K562 (cell line): ENCODE measurements around the gene CCDC69. TPM values are rescaled to one million over a fixed set of nuclear protein-coding genes. Genes with fewer than 3 reads are reported as not detected.

ENCODE experiments used
- NFXL1 ChIP-seq: fragments of 450-650 bp; formaldehyde crosslinking; IDR thresholded peaks from 2 replicates; pipeline ENCODE4 v1.4.0; 2021; ENCODE audit warnings: mild to moderate bottlenecking
- POLR3A ChIP-seq: IDR thresholded peaks from 2 replicates; pipeline ENCODE4 v1.6.1; 2011; ENCODE audit warnings: borderline replicate concordance, mild to moderate bottlenecking, moderate library complexity; ENCODE audit not compliant: insufficient read length, insufficient read depth; ENCODE audit errors: extremely low read depth
- RBM25 ChIP-seq: fragments of 200-400 bp; formaldehyde crosslinking; IDR thresholded peaks from 2 replicates; pipeline ENCODE4 v1.6.1; 2018; ENCODE audit warnings: low read length, low read depth, moderate library complexity; ENCODE audit not compliant: severe bottlenecking
- TGIF2 ChIP-seq: sonication (generic); formaldehyde crosslinking; IDR thresholded peaks from 2 replicates; pipeline ENCODE4 v1.8.1; 2022; ENCODE audit warnings: mild to moderate bottlenecking, missing genetic modification reagents, moderate library complexity
- ZBTB1 ChIP-seq: sonication (generic); formaldehyde crosslinking; IDR thresholded peaks from 2 replicates; pipeline ENCODE4 v1.8.1; 2023; ENCODE audit warnings: missing genetic modification reagents, low read depth, mild to moderate bottlenecking, borderline replicate concordance
- polyA plus RNA-seq, 8 experiments: library from polyadenylated mRNA; depleted of rRNA in 4 of 8; stranded (reverse) in 5 of 8; unstranded in 3 of 8; fragments of >200 nt; fragmentation: Nextera tagmentation in 2 of 8; fragmentation: Illumina TruSeq in 1 of 8; extraction: Ambion mirVana in 2 of 8; extraction: Trizol in 1 of 8; gene quantifications; 2 replicates each; pipeline versions ENCODE4 v1.2.1 to v1.2.3, GENCODE V29; 2011 to 2014; ENCODE audit warnings: inconsistent platforms in 1 of 8, missing spikeins in 1 of 8
- total RNA-seq, 7 experiments: library from RNA; depleted of rRNA in 6 of 7; stranded (reverse); fragments of >200 nt in 6 of 7; fragmentation: Illumina TruSeq in 2 of 7; extraction: Trizol in 2 of 7; gene quantifications; 2 replicates each; pipeline versions ENCODE4 v1.2.1 to v1.2.3, GENCODE V29; 2011 to 2021; ENCODE audit warnings: low replicate concordance in 1 of 7
- TF ChIP-seq, protein P1 (sequence below): fragments of 450-650 bp; IDR thresholded peaks from 2 replicates; pipeline ENCODE4 v1.6.1; 2016; ENCODE audit warnings: mild to moderate bottlenecking, moderate library complexity

Gene CCDC69
- total and polyA plus RNA-seq, 9 of the 15 experiments (the other 6 are each of a cell fraction or from before 2014, with no cell fraction given): 0.65 to 12.2 (median 7.6) TPM

DNA sequence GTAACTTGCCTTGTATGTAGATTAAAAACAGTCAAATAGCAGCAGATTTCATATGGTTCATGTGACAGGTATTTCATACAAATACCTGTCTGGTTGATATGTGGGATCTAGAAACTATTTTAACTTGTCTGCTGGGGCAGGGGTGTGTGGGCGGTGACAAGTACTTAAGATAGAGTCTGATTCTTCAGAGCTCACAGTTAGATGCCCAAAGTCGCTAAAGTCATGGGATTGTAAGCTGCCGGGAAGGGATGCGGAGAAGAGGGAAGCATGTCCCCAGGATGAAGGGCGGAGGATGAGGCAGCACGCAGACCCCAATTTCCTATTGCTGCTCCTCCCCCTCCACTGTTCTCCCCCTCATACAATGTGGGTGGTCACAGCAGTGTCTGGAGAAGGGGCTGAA is 79.6 kb downstream of the CCDC69 start (continued):
- no peak for TF ChIP-seq TGIF2 (CRISPR knock-in tag)
- no peak for TF ChIP-seq RBM25
- TF ChIP-seq, protein P1, sequence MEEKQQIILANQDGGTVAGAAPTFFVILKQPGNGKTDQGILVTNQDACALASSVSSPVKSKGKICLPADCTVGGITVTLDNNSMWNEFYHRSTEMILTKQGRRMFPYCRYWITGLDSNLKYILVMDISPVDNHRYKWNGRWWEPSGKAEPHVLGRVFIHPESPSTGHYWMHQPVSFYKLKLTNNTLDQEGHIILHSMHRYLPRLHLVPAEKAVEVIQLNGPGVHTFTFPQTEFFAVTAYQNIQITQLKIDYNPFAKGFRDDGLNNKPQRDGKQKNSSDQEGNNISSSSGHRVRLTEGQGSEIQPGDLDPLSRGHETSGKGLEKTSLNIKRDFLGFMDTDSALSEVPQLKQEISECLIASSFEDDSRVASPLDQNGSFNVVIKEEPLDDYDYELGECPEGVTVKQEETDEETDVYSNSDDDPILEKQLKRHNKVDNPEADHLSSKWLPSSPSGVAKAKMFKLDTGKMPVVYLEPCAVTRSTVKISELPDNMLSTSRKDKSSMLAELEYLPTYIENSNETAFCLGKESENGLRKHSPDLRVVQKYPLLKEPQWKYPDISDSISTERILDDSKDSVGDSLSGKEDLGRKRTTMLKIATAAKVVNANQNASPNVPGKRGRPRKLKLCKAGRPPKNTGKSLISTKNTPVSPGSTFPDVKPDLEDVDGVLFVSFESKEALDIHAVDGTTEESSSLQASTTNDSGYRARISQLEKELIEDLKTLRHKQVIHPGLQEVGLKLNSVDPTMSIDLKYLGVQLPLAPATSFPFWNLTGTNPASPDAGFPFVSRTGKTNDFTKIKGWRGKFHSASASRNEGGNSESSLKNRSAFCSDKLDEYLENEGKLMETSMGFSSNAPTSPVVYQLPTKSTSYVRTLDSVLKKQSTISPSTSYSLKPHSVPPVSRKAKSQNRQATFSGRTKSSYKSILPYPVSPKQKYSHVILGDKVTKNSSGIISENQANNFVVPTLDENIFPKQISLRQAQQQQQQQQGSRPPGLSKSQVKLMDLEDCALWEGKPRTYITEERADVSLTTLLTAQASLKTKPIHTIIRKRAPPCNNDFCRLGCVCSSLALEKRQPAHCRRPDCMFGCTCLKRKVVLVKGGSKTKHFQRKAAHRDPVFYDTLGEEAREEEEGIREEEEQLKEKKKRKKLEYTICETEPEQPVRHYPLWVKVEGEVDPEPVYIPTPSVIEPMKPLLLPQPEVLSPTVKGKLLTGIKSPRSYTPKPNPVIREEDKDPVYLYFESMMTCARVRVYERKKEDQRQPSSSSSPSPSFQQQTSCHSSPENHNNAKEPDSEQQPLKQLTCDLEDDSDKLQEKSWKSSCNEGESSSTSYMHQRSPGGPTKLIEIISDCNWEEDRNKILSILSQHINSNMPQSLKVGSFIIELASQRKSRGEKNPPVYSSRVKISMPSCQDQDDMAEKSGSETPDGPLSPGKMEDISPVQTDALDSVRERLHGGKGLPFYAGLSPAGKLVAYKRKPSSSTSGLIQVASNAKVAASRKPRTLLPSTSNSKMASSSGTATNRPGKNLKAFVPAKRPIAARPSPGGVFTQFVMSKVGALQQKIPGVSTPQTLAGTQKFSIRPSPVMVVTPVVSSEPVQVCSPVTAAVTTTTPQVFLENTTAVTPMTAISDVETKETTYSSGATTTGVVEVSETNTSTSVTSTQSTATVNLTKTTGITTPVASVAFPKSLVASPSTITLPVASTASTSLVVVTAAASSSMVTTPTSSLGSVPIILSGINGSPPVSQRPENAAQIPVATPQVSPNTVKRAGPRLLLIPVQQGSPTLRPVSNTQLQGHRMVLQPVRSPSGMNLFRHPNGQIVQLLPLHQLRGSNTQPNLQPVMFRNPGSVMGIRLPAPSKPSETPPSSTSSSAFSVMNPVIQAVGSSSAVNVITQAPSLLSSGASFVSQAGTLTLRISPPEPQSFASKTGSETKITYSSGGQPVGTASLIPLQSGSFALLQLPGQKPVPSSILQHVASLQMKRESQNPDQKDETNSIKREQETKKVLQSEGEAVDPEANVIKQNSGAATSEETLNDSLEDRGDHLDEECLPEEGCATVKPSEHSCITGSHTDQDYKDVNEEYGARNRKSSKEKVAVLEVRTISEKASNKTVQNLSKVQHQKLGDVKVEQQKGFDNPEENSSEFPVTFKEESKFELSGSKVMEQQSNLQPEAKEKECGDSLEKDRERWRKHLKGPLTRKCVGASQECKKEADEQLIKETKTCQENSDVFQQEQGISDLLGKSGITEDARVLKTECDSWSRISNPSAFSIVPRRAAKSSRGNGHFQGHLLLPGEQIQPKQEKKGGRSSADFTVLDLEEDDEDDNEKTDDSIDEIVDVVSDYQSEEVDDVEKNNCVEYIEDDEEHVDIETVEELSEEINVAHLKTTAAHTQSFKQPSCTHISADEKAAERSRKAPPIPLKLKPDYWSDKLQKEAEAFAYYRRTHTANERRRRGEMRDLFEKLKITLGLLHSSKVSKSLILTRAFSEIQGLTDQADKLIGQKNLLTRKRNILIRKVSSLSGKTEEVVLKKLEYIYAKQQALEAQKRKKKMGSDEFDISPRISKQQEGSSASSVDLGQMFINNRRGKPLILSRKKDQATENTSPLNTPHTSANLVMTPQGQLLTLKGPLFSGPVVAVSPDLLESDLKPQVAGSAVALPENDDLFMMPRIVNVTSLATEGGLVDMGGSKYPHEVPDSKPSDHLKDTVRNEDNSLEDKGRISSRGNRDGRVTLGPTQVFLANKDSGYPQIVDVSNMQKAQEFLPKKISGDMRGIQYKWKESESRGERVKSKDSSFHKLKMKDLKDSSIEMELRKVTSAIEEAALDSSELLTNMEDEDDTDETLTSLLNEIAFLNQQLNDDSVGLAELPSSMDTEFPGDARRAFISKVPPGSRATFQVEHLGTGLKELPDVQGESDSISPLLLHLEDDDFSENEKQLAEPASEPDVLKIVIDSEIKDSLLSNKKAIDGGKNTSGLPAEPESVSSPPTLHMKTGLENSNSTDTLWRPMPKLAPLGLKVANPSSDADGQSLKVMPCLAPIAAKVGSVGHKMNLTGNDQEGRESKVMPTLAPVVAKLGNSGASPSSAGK: no peak
- TF ChIP-seq NFXL1: no peak
- no peak for TF ChIP-seq ZBTB1
- TF ChIP-seq POLR3A: no peak
